HepG2 (cell line): ENCODE data around the gene METRN. TPM values are rescaled to one million over a fixed set of nuclear protein-coding genes. Genes with fewer than 3 reads are reported as not detected.
A peak's percentile ranks its signal among the peaks of the same experiment; 100 is the strongest.

Experiments
- AFF4 ChIP-seq: sonication (generic); formaldehyde crosslinking; IDR thresholded peaks from 2 replicates; pipeline ENCODE4 v1.4.0; 2020; ENCODE audit warnings: missing genetic modification reagents
- MXD3 ChIP-seq: IDR thresholded peaks from 2 replicates; pipeline ENCODE4 v1.6.1; 2016; ENCODE audit warnings: mild to moderate bottlenecking, missing biosample characterization, missing genetic modification reagents
- NFYC ChIP-seq: IDR thresholded peaks from 2 replicates; pipeline ENCODE4 v1.6.1; 2016; ENCODE audit warnings: missing genetic modification reagents, missing compliant biosample characterization
- NKX3-1 ChIP-seq: sonication (generic); formaldehyde crosslinking; IDR thresholded peaks from 2 replicates; pipeline ENCODE4 v1.5.0; 2020; ENCODE audit warnings: missing genetic modification reagents
- SMAD1 ChIP-seq: sonication (generic); formaldehyde crosslinking; IDR thresholded peaks from 2 replicates; pipeline ENCODE4 v1.4.0; 2020; ENCODE audit warnings: missing genetic modification reagents, low read depth, mild to moderate bottlenecking, borderline replicate concordance
- SRSF4 ChIP-seq: fragments of 200-400 bp; formaldehyde crosslinking; IDR thresholded peaks from one replicate; pipeline ENCODE4 v1.6.1; 2018; ENCODE audit warnings: mild to moderate bottlenecking, low read depth, low read length, moderate library complexity; ENCODE audit not compliant: poor library complexity, severe bottlenecking
- TFAP4 ChIP-seq: sonication (generic); IDR thresholded peaks from 2 replicates; pipeline ENCODE4 v1.6.1; 2016; ENCODE audit warnings: low read depth, borderline replicate concordance
- ZBTB14 ChIP-seq: sonication (generic); formaldehyde crosslinking; IDR thresholded peaks from 2 replicates; pipeline ENCODE4 v1.4.0; 2020; ENCODE audit warnings: missing genetic modification reagents
- ZFP62 ChIP-seq: sonication (generic); formaldehyde crosslinking; IDR thresholded peaks from 2 replicates; pipeline ENCODE4 v1.4.0; 2020; ENCODE audit warnings: missing genetic modification reagents
- ZNF383 ChIP-seq: sonication (generic); formaldehyde crosslinking; IDR thresholded peaks from 2 replicates; pipeline ENCODE4 v1.4.0; 2020; ENCODE audit warnings: missing genetic modification reagents, mild to moderate bottlenecking, borderline replicate concordance
- ZNF512 ChIP-seq: sonication (generic); formaldehyde crosslinking; IDR thresholded peaks from 2 replicates; pipeline ENCODE4 v1.4.0; 2020; ENCODE audit warnings: mild to moderate bottlenecking, missing genetic modification reagents
- ZNF574 ChIP-seq: sonication (generic); formaldehyde crosslinking; IDR thresholded peaks from 2 replicates; pipeline ENCODE4 v1.4.0; 2020; ENCODE audit warnings: missing genetic modification reagents
- ZNF580 ChIP-seq: IDR thresholded peaks from 2 replicates; pipeline ENCODE4 v1.6.1; 2016; ENCODE audit warnings: low read depth, borderline replicate concordance
- ZNF614 ChIP-seq: IDR thresholded peaks from 2 replicates; pipeline ENCODE4 v1.6.1; 2018; ENCODE audit warnings: missing biosample characterization, missing genetic modification reagents, inconsistent platforms, borderline replicate concordance
- ZNF790 ChIP-seq: sonication (generic); formaldehyde crosslinking; IDR thresholded peaks from 2 replicates; pipeline ENCODE4 v1.8.0; 2022; ENCODE audit warnings: missing genetic modification reagents, mild to moderate bottlenecking, borderline replicate concordance
- ZSCAN25 ChIP-seq: sonication (generic); formaldehyde crosslinking; IDR thresholded peaks from 2 replicates; pipeline ENCODE4 v1.8.0; 2022; ENCODE audit warnings: mild to moderate bottlenecking, missing genetic modification reagents
- polyA plus RNA-seq, 8 experiments: library from polyadenylated mRNA; depleted of rRNA in 3 of 8; stranded (reverse) in 7 of 8; unstranded in 1 of 8; fragments of >200 nt; fragmentation: Illumina TruSeq in 4 of 8; extraction: Trizol in 4 of 8; gene quantifications; 2 replicates each; pipeline versions ENCODE4 v1.2.1 to v1.2.3, GENCODE V29; 2011 to 2016; ENCODE audit warnings: low read depth in 4 of 8, missing spikeins in 1 of 8, mixed read lengths in 1 of 8; ENCODE audit not compliant: insufficient read depth in 1 of 8
- total RNA-seq, 5 experiments: library from RNA; depleted of rRNA; stranded (reverse); fragments of >200 nt; fragmentation: Illumina TruSeq; extraction: Trizol; gene quantifications; 2 replicates each; pipeline ENCODE4 v1.2.3, GENCODE V29; 2016; ENCODE audit warnings: low read depth in 1 of 5

The METRN gene
- total and polyA plus RNA-seq, 2 of the 13 experiments (the other 11 are each of a cell fraction or from before 2014, with no cell fraction given): 25.5 to 46.1 TPM

GRCh38 chr16:740764-741505 lies 26.0 kb downstream of the METRN start, which contains the start of gene CIAO3 (continued):
- TF ChIP-seq ZNF574 (CRISPR knock-in tag) (peak; percentile 94), ZNF790 (peak; percentile 86; the same call in 1 of the 2 replicates), NKX3-1 (no peak), ZFP62 (no peak), ZNF512 (no peak), ZNF614 (peak; percentile 73; the same call in 1 of the 2 replicates), ZBTB14 (CRISPR knock-in tag) (peak; percentile 65; the same call in 1 of the 2 replicates), NFYC (peak; percentile 49; the same call in 1 of the 2 replicates), ZSCAN25 (CRISPR knock-in tag) (peak; percentile 81; the same call in 1 of the 2 replicates), ZNF580 (CRISPR knock-in tag) (peak; percentile 59; the same call in 1 of the 2 replicates), TFAP4 (peak; percentile 90; the same call in 1 of the 2 replicates), SMAD1 (CRISPR knock-in tag) (0 out of 2 replicates have a peak, but pooled peaks have one; percentile 10), SRSF4 (no peak), AFF4 (CRISPR knock-in tag) (peak; percentile 58; the same call in 1 of the 2 replicates), MXD3 (CRISPR knock-in tag) (peak; percentile 43; the same call in 1 of the 2 replicates), ZNF383 (CRISPR knock-in tag) (0 out of 2 replicates have a peak, but pooled peaks have one; percentile 68)
